Stimulated activated CD8-positive, alpha-beta memory T cell treated with anti-CD3 and anti-CD28 coated beads, Interleukin-15, amount 100 ng/mL, for 4 hours (primary cell): ENCODE measurements around the gene ZNF474.

Experiments
- DNase-seq, 2 donors: peaks; one replicate each; pipeline ENCODE4 v3.0.0-alpha.2; 2020; ENCODE audit warnings: low read depth in 2 of 2

ZNF474 gene

GRCh38 chr5:122118356-122118948 is 10.9 kb upstream of the ZNF474 start:
- no peak for DNase-seq

DNA sequence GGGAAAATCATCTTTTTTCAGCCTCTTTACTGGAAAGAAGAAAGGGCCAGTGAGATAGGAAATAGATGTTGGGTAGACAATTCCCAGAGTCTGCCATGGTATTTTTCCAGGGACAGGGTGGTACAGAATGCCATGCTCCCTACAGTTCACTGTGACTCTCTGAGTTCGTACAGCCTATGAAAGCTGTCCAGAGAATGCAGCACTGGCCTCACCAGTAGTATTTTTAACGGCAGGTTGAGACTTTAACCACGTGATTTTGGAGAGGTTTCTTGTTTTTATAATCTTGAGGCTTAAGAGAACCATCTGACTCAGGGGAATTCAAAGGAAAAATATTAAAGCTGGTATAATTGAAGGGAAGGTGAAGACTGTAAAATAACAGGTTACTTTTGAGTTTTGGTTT is 10.1 kb upstream of the ZNF474 start:
- no peak for DNase-seq

- no peak for DNase-seq
These were observed 8.9 kb upstream of the ZNF474 start for GRCh38 chr5:122120493-122120892.

DNA sequence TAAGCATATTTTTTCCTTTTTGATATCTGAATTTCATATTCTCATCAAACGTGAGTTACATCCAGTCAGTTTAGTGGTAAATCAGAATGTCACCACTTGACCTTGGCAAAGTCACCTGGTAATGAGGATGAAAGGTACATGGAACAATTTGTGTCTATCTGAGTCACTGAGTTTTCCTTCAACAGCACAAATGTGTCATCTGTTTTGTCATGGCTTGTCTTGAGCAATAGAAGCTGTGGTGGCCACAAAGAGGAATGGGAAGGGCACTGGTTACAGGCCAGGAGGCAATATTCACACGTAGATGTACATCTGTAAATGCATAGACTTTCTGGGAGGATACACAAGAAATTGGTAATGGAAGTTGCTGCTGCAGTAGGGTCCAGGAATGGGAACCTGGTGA is 8.4 kb upstream of the ZNF474 start:
- no peak for DNase-seq

GRCh38 chr5:122121479-122122465 is 7.6 kb upstream of the ZNF474 start:
- DNase-seq: no peak

DNA sequence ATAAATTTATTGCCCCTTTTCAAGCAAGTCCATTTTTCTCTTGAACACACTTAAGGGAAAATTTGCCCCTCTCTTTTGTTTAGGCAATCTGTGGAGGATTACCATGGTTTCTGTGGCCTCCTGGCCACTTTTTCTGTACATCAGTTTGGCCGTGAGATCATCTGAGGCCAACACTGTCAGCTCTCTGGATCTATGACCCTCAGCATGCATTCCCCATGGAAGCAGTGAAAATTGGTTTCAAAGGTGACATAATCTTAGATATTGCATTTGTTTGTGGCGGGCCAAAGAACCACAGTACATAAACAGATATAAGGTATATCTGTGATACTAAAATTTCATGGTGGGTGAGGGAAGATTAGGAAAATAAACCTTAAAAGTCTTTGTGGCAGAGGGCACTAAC is 4.6 kb upstream of the ZNF474 start:
- DNase-seq: no peak

DNA sequence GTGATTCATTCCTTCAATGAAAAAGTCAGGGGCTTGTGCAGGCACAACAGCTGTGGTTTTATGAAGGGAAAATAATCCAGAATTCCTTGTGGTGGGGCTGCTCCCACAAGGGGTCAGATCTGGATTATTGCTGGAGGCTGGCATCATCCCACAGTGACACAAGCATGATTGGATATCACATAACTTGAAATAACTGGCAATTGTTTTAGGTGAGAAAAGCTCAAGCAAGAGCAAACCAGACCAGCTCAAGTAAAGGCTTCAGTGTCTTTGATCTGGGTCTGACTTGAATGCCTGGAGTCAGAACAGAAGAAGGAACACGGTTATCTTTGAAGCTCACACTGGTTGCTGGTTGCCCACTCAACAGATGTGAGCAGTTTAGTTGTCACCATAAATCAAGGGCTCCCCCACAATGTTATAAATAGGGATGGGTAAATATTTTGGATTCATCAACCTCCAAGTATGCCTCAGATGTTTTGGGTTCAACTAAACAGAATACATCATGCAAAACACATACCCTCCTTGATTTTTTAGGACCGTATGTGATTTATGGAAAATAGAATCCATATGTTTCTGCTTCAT is 3.1 kb upstream of the ZNF474 start:
- no peak for DNase-seq

GRCh38 chr5:122126756-122127321 is 2.5 kb upstream of the ZNF474 start:
- no peak for DNase-seq

DNA sequence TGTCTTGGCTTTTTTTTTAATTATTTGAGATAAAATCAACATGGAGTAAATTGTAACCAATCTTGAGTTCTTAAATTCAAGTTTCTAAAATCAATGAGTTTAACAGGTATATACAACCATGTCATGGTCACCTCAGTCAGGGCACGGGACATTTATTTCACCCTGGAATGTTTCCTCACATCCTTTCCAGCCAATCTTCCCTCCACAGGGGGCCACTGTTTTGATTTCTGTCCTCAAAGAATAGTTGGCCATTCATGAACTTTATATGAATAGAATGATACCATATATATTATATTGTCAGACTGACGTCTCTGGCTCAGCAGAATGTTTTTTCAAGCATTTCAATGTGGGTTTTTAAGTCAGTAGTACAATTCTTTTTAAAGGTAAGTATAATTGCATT is 806 bp downstream of the ZNF474 start:
- no peak for DNase-seq

DNA sequence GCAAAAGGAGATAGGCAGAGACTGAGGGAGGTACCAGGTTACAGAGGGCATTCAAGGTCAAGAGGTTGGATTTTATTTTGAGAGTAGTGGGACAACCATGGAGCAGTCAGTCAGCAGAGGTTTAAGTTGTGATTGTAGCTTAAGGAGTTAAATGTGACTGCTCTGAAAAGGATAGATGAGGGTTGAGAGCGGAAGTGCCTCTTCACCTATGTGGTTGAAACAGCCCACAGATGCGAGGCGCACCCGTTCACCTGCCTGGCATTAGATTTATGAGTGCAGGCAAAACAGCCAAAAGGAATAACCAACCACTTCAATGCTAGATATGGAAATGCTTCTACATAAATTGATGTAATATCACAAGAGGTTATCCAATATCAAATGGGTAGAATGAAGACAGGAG is 8.4 kb downstream of the ZNF474 start:
- no peak for DNase-seq

- DNase-seq: no peak
These were observed 9.0 kb downstream of the ZNF474 start for GRCh38 chr5:122138356-122138755.

DNA sequence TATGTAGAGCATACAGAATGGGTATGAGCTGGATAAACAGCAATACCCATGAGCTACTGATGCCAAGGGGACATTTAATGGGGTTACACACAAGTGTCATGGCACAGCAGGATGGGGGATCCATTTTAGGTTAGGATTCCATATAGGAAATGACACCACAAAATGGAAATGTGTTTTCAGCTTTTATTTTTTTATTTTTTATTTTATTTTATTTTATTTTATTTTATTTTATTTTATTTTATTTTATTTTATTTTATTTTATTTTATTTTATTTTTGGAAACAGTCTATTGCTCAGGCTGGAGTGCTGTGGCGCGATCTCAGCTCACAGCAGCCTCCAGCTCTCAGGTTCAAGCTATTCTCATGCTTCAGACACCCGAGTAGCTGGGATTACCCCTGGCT is 11.6 kb downstream of the ZNF474 start:
- DNase-seq: no peak

- DNase-seq: no peak
These were observed 12.4 kb downstream of the ZNF474 start for GRCh38 chr5:122141751-122142150.

GRCh38 chr5:122142480-122143164 is 13.3 kb downstream of the ZNF474 start:
- DNase-seq: no peak

DNA sequence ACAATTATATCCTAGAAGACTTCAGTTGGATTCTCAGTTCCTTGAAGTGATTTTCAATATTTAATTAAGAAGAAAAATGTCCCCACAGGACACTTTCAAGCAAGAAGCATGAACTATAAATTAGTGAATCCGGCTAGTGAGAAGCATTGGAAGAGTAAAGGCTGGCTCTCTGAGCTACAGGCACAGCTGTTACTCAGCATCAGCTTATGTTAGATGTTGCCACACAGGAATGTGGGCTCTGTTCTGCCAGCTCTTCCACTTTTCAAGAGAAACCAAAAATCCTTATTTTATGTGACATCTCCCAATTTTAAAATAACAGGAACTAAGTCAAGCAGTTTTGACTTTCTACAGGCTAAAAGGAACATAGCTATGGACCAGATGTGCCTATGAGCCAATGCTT is 14.9 kb downstream of the ZNF474 start:
- DNase-seq: no peak

- DNase-seq: no peak
These were observed 16.6 kb downstream of the ZNF474 start for GRCh38 chr5:122145906-122146305.

- DNase-seq: no peak
These were observed 20.2 kb downstream of the ZNF474 start for GRCh38 chr5:122149321-122150090.

GRCh38 chr5:122150215-122150614 is 20.9 kb downstream of the ZNF474 start:
- no peak for DNase-seq

GRCh38 chr5:122151640-122152039 is 22.3 kb downstream of the ZNF474 start:
- no peak for DNase-seq

DNA sequence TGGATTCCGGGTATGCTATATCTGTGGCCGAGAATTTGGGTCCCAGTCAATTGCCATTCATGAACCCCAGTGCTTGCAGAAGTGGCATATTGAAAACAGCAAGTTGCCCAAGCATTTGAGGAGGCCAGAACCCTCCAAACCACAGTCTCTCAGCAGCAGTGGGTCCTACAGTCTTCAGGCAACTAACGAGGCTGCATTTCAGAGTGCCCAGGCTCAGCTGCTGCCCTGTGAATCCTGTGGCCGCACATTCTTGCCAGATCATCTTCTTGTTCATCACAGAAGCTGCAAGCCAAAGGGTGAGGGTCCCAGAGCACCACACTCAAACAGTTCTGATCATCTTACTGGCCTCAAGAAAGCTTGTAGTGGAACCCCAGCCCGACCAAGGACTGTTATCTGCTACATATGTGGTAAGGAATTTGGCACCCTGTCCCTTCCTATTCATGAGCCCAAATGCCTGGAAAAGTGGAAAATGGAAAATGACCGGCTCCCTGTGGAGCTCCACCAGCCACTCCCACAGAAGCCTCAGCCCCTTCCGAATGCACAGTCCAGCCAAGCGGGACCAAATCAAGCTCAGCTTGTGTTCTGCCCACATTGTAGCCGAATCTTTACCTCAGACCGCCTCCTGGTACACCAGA is 23.0 kb downstream of the ZNF474 start:
- DNase-seq: no peak

- DNase-seq: no peak
These were observed 23.9 kb downstream of the ZNF474 start for GRCh38 chr5:122153230-122153629.
